ENCODE measurements around the gene GALNT14.

The GALNT14 gene

DNA sequence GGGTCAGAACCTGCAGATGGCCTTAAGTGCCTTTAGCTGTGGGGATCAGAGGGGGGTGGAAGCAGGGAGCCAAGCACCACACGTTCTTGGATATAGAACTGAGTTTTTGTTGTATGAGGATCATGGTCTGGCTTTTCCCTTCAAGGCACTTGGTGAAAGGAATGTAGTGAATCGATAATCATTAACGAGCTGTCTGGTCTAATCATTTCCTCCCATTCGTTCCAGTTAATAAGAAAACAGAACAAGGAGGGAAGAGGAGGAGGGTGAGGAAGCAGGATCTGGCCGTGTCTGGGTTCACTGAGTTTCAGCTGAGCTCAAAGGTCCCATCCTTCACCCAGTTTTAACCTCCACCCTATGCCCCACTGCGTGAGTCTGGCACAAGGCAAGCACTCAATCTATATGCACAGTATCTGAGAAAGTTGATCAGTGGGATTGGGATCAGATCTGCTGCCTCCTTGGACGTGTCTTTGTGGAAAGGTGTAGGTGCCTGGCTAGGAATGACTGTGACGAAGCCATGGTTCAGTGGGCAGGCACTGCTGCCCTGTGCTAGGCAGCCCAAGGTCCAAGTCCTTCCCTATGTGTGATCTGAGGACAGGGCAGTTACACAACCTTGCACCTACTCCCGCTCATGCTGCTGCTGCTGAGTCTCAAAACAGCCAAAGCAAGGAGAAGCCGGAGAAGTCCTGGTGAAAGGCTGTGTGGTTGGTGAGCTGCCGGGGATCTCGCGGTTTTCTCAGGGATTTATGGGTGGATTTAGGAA is 54.8 kb downstream of the GALNT14 start:
- no peak for DNase-seq

DNA sequence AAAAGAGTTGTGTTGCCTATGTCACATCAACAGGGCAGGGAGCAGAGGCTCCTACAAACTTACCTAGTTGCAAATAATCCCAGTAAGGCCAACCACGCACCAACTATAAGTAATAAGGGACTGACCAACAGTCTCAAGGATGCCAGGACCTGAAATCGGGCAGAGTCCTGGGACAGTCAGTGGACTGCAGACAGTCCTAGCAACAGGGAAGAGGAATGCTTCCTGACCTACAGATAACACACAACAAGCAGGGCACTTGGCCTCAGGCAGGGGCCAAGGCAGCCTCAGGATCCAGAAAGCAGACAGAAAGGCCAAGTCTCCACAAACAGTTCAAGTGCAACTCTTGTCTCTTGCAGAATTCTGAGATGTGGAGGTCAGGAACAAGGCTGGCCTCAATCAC is 56.2 kb downstream of the GALNT14 start:
- DNase-seq = no peak

- DNase-seq = no peak
Measured at GRCh38 chr2:31081492-31081891, 56.7 kb downstream of the GALNT14 start.

- DNase-seq = no peak
Measured at GRCh38 chr2:31080361-31080760, 57.9 kb downstream of the GALNT14 start.

DNA sequence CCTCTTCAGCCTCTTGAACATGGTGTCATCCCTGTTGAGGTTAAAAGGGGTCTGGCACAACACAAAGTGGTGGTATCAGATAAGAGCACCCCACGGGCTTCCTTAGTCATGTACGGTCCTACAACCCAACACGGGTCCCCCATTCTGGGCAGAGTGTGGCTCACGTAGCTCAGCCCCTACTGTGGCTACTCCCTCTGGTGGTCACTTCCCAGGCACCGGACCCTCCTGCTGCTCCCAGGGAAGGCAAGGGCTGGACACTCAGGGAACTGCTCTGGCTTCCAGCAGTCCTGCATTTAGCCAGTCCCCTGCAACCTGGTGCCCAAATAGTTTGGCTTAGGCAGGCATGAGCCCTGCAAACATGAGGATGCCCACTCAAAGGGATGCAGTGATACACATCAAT is 58.6 kb downstream of the GALNT14 start:
- no peak for DNase-seq

- no peak for DNase-seq
Measured at GRCh38 chr2:31078579-31079105, 59.6 kb downstream of the GALNT14 start.

- DNase-seq = no peak
Measured at GRCh38 chr2:31078011-31078410, 60.2 kb downstream of the GALNT14 start.

DNA sequence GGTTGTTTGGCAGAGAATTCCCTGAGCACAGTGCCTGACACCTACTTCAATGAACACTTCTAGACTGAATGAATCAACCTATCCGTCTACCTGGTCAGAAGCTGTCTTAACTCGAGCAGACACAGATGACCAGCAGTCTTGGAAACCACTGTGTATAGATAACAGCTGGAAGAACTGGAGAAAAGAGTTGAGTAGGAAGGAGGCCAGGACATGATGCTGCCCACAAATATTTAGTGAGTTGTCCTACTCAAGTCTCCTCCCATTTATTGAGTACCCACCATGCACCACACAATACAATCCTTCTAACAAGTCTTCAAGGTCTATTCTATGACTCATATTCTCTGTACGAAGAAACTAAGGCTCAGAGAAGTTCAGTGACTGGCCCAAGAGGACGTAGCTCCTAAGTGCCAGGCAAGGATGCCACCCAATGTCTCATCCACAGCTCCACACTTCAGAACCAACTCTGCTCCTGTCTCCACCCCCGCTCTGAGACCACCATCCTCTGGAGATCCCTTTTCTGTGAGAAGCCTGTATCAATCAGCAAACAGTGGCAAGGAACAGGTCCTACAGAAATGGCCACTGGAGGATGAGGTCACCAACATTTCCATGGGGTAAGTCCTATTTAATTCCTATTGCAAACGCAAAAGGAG is 62.2 kb downstream of the GALNT14 start:
- DNase-seq = no peak

- DNase-seq = no peak
Measured at GRCh38 chr2:31075431-31075830, 62.8 kb downstream of the GALNT14 start.

DNA sequence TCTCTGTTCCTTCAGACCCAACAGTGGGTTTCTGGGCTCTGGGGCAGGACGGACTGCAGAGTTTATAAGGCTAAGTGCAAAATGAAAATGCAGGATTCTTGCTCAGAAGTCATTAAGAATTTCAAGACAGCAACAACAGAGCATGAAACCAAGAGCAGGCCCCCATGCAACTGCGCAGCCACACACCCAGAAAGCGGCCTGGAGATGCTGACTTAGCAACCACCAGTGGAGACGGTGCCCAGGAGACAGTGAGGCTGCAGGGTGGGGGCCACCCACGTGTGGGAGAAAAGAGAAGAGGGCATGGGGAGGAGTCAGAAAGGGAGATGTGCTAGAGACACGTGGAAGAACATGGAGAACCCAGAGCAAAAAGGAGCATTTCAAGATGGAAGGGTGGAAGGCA is 66.5 kb downstream of the GALNT14 start:
- DNase-seq = no peak

- DNase-seq = no peak
Measured at GRCh38 chr2:31070339-31071125, 67.7 kb downstream of the GALNT14 start.

- DNase-seq = no peak
Measured at GRCh38 chr2:31069643-31070325, 68.5 kb downstream of the GALNT14 start.

DNA sequence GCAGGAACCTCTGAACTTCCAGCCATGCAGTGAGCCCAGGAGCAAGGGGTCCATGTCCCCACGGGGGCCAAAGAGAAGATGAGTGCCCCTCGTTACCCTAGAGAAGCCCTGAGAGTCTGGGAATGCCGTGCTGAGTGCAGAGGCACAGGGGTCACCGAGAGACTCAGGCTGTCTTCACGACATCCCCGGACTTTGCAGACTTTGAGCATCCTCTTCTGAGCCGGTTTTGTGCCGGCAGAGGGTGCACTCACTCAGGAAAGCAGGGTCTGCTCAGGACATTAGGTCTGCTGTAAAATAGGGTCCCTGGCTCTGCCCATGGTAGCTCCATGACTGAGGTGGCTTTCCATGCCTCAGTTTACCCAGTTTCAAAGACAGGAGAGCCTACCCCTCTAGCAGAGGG is 71.0 kb downstream of the GALNT14 start:
- no peak for DNase-seq

- no peak for DNase-seq
Measured at GRCh38 chr2:31066551-31066950, 71.7 kb downstream of the GALNT14 start.

GRCh38 chr2:31066086-31066485 is 72.2 kb downstream of the GALNT14 start:
- no peak for DNase-seq

GRCh38 chr2:31065356-31065755 is 72.9 kb downstream of the GALNT14 start:
- no peak for DNase-seq

DNA sequence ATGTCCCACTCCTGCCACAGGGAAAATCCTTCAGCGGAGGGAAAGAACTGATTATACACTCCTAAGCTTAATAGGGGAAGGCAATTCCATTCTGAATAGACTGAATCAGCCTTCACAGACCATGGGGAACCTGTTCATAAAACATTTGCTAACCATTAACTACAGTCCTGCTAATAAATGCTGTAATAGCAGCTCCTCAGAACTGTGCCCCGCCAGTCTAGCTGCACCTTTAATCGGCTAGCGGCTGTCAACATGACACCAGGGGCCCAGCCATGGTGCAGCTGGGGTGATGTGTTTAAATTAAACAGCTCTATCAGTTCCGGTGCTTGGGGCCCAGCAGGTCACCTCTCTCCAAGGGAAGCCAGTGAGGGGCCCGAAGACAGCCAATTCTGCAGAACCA is 77.8 kb downstream of the GALNT14 start:
- DNase-seq = no peak

DNA sequence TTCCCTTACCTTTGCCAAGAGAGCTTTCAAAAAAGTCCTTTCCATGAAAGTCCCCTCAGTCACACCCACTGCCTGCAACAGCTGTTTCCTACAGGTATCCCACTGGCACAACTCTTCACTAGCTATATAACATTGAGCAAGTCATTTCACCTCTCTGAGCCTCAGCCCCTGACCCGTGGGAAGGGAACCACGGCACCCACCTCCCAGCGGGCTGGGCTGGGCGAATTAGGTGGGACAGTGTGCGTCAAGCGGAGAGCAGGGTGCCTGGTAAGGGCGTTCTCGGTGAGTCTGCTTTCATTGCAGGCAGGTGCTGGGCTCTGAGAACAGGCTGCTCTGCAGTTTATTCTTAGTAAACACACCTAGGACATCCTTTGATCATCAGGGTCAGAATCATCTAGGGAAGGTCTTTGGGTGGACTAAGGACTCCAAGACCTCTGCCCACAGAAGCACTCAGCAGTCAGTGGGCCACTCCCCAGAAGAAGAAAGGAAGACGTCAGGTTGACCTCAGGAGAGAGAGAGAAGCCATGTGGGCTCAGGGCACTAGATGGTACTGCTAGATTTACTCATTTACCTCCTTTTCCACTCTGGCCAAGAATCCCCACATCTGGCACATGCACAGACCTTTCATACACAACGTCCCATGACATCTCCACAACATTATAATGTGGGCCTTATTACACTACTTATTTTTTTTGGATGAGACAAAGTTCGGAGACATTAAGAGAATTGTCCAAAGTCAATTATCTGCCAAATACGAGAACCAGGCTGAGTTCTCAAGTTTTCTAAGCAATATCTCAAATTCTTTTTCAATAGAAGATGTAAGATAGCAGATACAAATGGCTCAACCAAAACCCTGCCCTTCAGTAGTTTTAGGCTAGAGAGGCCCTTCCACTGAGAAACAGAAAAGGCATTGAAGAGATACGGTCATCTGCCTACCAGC is 79.9 kb downstream of the GALNT14 start:
- DNase-seq = no peak

- DNase-seq = no peak
Measured at GRCh38 chr2:31057691-31058090, 80.5 kb downstream of the GALNT14 start.

GRCh38 chr2:31055938-31056337 is 82.3 kb downstream of the GALNT14 start:
- DNase-seq = no peak

GRCh38 chr2:31054842-31055388 is 83.3 kb downstream of the GALNT14 start:
- no peak for DNase-seq

All from activated effector memory CD4-positive, alpha-beta T cell treated with anti-CD3 and anti-CD28 coated beads, Interleukin-2, amount 50 U/mL, for 16 hours (primary cell).